H1 (cell line): Measurements from ENCODE around the gene PLTP. TPM values are rescaled to one million over a fixed set of nuclear protein-coding genes. Genes with fewer than 3 reads are reported as not detected.

ENCODE experiments used
- polyA plus RNA-seq, 7 experiments: library from polyadenylated mRNA; depleted of rRNA in 3 of 7; stranded (reverse) in 5 of 7; unstranded in 2 of 7; fragments of >200 nt in 5 of 7; fragments of 200-250 nt in 2 of 7; gene quantifications; 1 replicate in 5 of 7; 2 replicates in 1 of 7; 4 replicates in 1 of 7; pipeline versions ENCODE4 v1.2.1 to v1.2.3, GENCODE V29; 2011 to 2013; ENCODE audit warnings: missing spikeins in 2 of 7, mixed read lengths in 2 of 7
- total RNA-seq: library from RNA; stranded (reverse); fragmentation: NEBNext Ultra II Directional; extraction: Animal tissue kit (Norgen Biotek cat#: 25700); gene quantifications from 2 replicates; pipeline ENCODE4 v1.2.1, GENCODE V29; 2021
- TF ChIP-seq, protein P1 (sequence below): fragments of 300-600 bp; sonication (generic); IDR thresholded peaks from 2 replicates; pipeline ENCODE4 v1.7.1; 2012; ENCODE audit warnings: low read length, moderate library complexity, mild to moderate bottlenecking, inconsistent platforms; ENCODE audit not compliant: insufficient replicate concordance

PLTP gene
- total and polyA plus RNA-seq, 2 of the 8 experiments (the other 6 are each of a cell fraction or from before 2014, with no cell fraction given) = 120 to 194 TPM

- TF ChIP-seq, protein P1, sequence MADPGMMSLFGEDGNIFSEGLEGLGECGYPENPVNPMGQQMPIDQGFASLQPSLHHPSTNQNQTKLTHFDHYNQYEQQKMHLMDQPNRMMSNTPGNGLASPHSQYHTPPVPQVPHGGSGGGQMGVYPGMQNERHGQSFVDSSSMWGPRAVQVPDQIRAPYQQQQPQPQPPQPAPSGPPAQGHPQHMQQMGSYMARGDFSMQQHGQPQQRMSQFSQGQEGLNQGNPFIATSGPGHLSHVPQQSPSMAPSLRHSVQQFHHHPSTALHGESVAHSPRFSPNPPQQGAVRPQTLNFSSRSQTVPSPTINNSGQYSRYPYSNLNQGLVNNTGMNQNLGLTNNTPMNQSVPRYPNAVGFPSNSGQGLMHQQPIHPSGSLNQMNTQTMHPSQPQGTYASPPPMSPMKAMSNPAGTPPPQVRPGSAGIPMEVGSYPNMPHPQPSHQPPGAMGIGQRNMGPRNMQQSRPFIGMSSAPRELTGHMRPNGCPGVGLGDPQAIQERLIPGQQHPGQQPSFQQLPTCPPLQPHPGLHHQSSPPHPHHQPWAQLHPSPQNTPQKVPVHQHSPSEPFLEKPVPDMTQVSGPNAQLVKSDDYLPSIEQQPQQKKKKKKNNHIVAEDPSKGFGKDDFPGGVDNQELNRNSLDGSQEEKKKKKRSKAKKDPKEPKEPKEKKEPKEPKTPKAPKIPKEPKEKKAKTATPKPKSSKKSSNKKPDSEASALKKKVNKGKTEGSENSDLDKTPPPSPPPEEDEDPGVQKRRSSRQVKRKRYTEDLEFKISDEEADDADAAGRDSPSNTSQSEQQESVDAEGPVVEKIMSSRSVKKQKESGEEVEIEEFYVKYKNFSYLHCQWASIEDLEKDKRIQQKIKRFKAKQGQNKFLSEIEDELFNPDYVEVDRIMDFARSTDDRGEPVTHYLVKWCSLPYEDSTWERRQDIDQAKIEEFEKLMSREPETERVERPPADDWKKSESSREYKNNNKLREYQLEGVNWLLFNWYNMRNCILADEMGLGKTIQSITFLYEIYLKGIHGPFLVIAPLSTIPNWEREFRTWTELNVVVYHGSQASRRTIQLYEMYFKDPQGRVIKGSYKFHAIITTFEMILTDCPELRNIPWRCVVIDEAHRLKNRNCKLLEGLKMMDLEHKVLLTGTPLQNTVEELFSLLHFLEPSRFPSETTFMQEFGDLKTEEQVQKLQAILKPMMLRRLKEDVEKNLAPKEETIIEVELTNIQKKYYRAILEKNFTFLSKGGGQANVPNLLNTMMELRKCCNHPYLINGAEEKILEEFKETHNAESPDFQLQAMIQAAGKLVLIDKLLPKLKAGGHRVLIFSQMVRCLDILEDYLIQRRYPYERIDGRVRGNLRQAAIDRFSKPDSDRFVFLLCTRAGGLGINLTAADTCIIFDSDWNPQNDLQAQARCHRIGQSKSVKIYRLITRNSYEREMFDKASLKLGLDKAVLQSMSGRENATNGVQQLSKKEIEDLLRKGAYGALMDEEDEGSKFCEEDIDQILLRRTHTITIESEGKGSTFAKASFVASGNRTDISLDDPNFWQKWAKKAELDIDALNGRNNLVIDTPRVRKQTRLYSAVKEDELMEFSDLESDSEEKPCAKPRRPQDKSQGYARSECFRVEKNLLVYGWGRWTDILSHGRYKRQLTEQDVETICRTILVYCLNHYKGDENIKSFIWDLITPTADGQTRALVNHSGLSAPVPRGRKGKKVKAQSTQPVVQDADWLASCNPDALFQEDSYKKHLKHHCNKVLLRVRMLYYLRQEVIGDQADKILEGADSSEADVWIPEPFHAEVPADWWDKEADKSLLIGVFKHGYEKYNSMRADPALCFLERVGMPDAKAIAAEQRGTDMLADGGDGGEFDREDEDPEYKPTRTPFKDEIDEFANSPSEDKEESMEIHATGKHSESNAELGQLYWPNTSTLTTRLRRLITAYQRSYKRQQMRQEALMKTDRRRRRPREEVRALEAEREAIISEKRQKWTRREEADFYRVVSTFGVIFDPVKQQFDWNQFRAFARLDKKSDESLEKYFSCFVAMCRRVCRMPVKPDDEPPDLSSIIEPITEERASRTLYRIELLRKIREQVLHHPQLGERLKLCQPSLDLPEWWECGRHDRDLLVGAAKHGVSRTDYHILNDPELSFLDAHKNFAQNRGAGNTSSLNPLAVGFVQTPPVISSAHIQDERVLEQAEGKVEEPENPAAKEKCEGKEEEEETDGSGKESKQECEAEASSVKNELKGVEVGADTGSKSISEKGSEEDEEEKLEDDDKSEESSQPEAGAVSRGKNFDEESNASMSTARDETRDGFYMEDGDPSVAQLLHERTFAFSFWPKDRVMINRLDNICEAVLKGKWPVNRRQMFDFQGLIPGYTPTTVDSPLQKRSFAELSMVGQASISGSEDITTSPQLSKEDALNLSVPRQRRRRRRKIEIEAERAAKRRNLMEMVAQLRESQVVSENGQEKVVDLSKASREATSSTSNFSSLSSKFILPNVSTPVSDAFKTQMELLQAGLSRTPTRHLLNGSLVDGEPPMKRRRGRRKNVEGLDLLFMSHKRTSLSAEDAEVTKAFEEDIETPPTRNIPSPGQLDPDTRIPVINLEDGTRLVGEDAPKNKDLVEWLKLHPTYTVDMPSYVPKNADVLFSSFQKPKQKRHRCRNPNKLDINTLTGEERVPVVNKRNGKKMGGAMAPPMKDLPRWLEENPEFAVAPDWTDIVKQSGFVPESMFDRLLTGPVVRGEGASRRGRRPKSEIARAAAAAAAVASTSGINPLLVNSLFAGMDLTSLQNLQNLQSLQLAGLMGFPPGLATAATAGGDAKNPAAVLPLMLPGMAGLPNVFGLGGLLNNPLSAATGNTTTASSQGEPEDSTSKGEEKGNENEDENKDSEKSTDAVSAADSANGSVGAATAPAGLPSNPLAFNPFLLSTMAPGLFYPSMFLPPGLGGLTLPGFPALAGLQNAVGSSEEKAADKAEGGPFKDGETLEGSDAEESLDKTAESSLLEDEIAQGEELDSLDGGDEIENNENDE = no peak
Measured at GRCh38 chr20:45912344-45912682, 358 bp upstream of the PLTP start (continued).
